ENCODE results near the gene NDUFA6.
A peak's percentile ranks its signal among the peaks of the same experiment; 100 is the strongest.
"Not testable (repeated sequence)": the region's sequence is repeated elsewhere in the genome, so short reads cannot be mapped to it uniquely, and the experiment has no call there.

NDUFA6 gene

GRCh38 chr22:42090596-42091454, at the start of gene NDUFA6:
Gene NDUFA6, minus strand, starts transcription at chr22:42090772. Its CDS starts 28 bp downstream, at chr22:42090744.
- DNase-seq, result peak; percentile 99

GRCh38 chr22:42140153-42140552, 49.6 kb upstream of the NDUFA6 start:
- not testable (repeated sequence) for DNase-seq

GRCh38 chr22:42139508-42139907, 48.9 kb upstream of the NDUFA6 start:
- DNase-seq, result not testable (repeated sequence)

- no peak for DNase-seq
Measured at GRCh38 chr22:42138972-42139371, 48.4 kb upstream of the NDUFA6 start.

- no peak for DNase-seq
Measured at GRCh38 chr22:42138122-42138770, 47.7 kb upstream of the NDUFA6 start.

- DNase-seq, result not testable (repeated sequence)
Measured at GRCh38 chr22:42135688-42136087, 45.1 kb upstream of the NDUFA6 start.

GRCh38 chr22:42134100-42135020, 43.8 kb upstream of the NDUFA6 start:
- DNase-seq, result no peak

- DNase-seq, result no peak
Measured at GRCh38 chr22:42132457-42132856, 41.9 kb upstream of the NDUFA6 start.

GRCh38 chr22:42131562-42131961, 41.0 kb upstream of the NDUFA6 start:
- DNase-seq, result no peak

GRCh38 chr22:42130639-42131431, 40.3 kb upstream of the NDUFA6 start, which contains the start of gene CYP2D6:
Gene CYP2D6, minus strand, starts transcription at chr22:42130810. Its CDS starts 19 bp downstream, at chr22:42130791.
- DNase-seq, result not testable (repeated sequence)

GRCh38 chr22:42130182-42130581, 39.6 kb upstream of the NDUFA6 start:
- DNase-seq, result not testable (repeated sequence)

- DNase-seq, result not testable (repeated sequence)
Measured at GRCh38 chr22:42128776-42129694, 38.5 kb upstream of the NDUFA6 start.

GRCh38 chr22:42128007-42128406, 37.4 kb upstream of the NDUFA6 start:
- not testable (repeated sequence) for DNase-seq

- DNase-seq, result no peak
Measured at GRCh38 chr22:42127606-42128005, 37.0 kb upstream of the NDUFA6 start.

- not testable (repeated sequence) for DNase-seq
Measured at GRCh38 chr22:42123529-42123928, 33.0 kb upstream of the NDUFA6 start.

GRCh38 chr22:42120231-42121021, 29.9 kb upstream of the NDUFA6 start:
- peak; percentile 58 for DNase-seq

GRCh38 chr22:42116848-42117424, 26.4 kb upstream of the NDUFA6 start:
- DNase-seq, result no peak

- DNase-seq, result not testable (repeated sequence)
Measured at GRCh38 chr22:42115420-42115830, 24.9 kb upstream of the NDUFA6 start.

GRCh38 chr22:42114721-42115120, 24.1 kb upstream of the NDUFA6 start:
- no peak for DNase-seq

GRCh38 chr22:42112793-42113192, 22.2 kb upstream of the NDUFA6 start:
- DNase-seq, result not testable (repeated sequence)

Data from CD4-positive, alpha-beta T cell treated with Interleukin-10 for 1 hour (primary cell).